ENCODE measurements around the gene GYPB.
"Not testable (repeated sequence)": the region's sequence is repeated elsewhere in the genome, so short reads cannot be mapped to it uniquely, and the experiment has no call there.

The GYPB gene

GRCh38 chr4:144008602-144009001, 10.6 kb downstream of the GYPB start:
- not testable (repeated sequence) for DNase-seq

- not testable (repeated sequence) for DNase-seq
These were observed 11.2 kb downstream of the GYPB start for GRCh38 chr4:144007960-144008359.

DNA sequence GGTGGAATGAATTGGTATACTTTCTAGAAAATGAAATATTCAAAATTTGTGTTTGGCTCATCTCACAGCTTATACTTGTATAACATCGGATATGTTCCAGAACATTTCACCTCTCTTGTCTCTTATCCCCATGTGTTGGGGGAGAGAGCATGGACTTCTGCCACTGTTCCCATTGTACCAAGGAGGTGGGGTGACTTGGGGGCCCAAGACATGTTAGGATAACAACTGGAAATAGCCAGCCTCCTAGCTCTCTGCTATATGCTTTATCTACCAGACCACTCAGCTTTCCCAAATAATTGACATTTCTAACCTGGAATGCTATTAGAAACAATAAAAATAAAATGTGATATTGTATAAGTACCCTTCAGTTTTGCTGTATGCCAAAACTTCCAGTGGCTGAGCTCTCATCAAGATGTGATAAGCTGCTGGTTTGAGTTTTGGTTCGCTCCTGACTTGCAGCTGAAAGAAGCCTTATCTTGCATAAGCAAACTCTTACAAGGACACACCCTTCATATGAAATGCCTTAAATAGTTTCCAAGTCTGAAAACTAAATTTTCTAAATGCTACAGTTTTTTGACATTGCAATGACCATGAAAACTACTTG, 12.9 kb downstream of the GYPB start:
- DNase-seq: not testable (repeated sequence)

- not testable (repeated sequence) for DNase-seq
These were observed 13.6 kb downstream of the GYPB start for GRCh38 chr4:144005558-144005953.

GRCh38 chr4:144004868-144005557, 14.2 kb downstream of the GYPB start:
- not testable (repeated sequence) for DNase-seq

GRCh38 chr4:144003890-144004265, 15.3 kb downstream of the GYPB start:
- not testable (repeated sequence) for DNase-seq

DNA sequence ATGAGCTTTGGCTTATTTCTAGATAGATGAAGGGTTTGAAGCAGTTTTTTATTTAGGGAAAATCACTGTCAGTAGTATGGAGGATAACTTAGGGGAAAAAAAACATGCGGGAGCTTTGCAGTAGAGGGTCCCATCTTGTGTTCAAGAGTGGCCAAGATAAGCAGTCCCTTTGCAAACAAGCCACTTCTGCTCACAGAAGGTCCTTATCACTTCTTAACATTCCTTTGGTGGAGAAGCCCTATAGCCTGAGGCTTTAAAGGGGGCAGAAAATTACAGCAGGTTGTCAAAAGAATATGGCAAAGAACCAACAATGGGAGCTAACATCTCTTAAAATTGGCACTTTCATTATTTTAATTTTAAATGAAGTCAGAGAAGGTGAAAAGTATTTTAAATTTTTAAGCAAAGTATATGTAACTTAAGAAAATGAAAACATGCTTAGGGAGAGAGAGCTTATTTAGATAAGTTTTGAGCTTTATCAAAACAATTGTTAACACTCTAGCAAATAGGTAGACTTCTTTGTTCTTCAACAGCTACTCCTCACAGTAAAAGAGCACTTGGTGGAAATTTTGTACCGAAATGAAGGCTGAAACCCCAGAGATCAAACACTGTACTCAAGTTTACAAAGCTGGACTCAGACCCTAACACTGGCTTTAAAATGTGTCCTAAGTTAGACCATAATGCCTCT, 15.8 kb downstream of the GYPB start:
- DNase-seq: not testable (repeated sequence)

DNA sequence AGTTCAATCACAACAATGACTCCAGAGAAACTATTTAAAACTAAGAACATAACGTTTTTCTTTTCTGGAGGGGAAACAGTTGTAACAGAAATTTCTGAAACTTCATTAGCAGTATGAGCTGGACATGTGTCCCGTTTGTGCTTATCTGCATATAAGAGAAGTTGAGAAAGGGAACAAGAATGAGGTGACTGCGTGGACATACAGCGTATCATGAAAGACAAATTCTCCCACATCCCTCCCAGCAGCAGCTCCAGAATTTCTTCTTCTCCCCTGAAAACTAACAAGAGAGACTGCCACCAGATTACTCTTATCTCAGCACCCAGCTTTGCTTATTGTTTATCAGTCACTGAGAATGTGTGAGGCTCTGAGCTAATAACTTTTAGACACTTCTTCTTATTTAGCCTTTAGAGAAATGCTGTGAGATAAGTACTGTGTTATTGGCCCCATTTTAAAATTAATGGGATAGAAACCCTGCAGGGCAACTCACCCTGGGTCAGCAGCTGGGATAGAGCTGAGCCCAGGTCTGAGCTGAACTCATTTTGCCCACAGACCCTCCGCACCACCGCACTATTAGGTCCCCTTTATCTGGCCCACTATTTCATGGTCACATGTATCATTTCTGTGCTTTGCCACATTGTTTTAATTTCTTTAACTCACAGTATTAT, 18.7 kb downstream of the GYPB start:
- not testable (repeated sequence) for DNase-seq

GRCh38 chr4:143996193-143996592, 23.0 kb downstream of the GYPB start:
- not testable (repeated sequence) for DNase-seq

- DNase-seq: not testable (repeated sequence)
These were observed 27.4 kb downstream of the GYPB start for GRCh38 chr4:143991761-143992160.

DNA sequence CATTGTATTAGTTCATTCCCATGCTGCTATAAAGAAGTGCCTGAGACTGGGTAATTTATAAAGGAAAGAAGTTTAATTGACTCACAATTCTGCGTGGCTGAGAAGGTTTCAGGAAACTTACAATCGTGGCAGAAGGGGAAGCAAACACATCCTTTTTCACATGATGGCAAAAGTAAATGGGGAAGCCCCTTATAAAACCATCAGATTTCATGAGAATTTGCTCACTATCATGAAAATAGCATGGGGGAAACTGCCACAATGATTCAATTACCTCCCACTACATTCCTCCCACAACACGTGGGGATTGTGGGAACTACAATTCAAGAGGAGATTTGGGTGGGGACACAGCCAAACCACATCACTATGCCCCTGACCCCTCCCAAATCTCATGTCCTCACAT, 28.5 kb downstream of the GYPB start:
- DNase-seq: not testable (repeated sequence)

GRCh38 chr4:143986180-143986579, 33.0 kb downstream of the GYPB start:
- no peak for DNase-seq

DNA sequence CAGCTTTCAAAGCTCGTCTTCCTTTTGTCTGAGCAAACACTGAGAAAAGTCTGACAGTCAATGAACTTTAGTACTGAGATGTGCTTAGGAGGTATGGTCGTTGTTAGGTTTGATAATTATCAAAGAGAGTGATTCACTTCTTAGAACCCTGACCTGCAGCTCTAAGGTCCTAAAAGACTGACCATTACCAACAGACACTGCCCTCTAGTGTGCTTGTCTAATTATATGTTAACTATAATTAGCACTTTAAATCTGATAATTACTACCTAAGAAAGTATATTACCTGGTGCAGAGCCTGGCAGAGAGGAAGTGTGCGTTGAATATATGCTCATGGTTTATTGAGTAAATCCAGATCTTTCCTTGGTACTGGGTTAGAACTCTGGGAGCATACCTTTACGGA, 38.4 kb downstream of the GYPB start:
- not testable (repeated sequence) for DNase-seq

DNA sequence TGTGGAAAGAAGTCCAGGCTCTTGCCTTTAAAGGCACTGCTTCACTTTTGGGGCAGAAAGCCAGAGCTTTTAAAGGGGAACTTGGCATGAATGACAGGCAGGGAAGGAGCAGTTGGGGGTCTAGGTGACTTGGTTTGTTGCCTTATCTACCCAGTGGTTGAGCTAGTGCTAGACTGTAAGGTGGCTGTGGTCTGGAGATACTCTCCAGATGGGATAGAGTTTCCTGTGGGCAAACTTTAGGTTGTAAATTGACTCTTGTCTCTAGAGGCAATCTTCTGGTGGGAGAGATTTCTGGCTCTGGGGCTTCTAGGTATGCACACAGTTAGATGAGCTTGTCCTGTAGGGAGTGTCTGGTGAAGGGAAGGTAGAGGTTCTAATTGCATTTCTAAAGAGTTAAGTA, 43.7 kb downstream of the GYPB start:
- not testable (repeated sequence) for DNase-seq

DNA sequence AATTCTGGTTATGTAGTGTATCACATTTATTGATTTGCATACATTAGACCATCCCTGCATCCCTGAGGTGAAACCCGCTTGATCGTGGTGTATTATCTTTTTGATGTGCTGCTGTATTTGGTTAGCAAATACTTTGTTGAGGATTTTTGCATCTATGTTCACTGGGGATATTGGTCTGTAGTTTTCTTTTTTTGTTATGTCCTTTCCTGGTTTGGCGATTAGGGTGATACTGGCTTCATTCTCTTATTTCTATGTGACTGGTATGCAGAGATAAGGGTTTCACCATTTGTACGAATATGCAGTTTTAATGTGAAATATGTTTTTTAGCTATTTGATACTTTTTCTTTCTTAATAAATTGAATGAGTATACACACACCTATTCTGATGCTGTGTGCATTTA, 45.2 kb downstream of the GYPB start:
- DNase-seq: not testable (repeated sequence)

DNA sequence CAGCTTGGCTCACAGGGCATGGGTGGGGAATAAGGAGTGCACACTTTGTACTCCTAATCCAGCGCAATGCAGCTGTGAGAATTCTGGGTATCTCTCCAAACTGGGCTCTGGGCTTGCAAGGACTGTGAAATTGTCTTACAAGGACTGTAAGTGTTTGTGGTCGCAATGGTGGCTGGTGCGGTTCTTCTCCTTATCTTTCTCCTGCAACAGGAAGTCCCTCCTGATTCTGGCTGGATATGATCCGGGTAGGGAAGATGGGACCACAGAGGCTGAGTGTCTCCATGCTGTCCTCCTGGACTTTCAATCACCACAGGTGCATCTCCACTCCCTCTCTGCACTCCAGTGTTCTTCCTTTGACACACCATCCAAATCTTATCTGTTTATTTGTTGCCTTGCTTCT, 58.1 kb downstream of the GYPB start:
- no peak for DNase-seq

DNA sequence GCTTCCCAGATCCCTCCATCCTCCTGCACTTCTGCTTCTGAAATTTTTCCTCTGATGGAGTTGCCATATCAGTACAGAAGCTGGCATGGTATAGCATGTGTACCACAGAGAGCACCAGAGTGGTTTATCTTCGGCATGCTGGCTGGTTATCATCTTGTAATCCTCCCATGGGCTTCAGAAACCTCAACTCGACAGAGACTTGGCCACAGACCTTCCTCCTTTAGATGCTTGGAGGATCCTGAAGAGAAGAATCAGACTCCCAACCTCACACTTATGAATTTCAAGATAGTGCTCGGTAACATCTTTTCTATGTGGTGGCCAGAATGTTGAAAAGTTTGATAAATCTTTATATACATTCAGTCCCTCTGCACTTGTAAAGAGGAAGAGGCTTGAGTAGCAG, 63.9 kb downstream of the GYPB start:
- not testable (repeated sequence) for DNase-seq

DNA sequence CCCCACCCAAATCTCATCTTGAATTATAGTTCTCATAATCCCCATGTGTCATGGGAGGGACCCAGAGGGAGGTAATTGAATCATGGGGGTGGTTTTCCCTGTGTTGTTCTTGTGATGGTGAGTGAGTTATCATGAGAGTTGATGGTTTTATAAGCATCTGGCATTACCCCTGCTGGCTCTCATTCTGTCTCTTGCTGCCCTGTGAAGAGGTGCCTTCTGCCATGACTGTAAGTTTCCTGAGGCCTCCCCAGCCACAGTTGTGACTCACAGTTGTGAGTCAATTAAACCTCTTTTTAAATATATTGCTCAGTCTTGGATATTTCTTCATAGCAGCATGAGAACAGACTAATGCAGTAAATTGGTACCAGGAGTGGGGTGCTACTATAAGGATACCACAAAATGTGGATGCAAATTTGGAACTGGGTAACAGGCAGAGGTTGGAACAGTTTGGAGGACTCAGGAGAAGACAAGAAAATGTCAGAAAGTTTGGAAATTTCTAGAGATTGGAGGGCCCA, 67.7 kb downstream of the GYPB start:
- not testable (repeated sequence) for DNase-seq

DNA sequence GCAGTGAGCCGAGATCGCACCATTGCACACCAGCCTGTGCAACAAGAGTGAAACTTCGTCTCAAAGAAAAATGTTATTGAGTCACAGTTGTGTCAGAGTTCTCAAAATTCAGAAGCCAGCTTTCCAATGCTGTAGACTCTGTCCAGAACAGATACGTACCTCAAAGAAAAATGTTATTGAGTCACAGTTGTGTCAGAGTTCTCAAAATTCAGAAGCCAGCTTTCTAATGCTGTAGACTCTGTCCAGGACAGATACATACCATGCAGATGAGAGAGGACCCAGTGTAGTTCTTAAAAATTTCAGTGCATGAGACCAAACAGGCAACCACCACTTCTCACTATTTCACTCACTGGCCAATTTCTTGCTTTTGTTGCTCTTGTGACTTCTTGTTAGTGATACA, 68.2 kb downstream of the GYPB start:
- DNase-seq: not testable (repeated sequence)

DNA sequence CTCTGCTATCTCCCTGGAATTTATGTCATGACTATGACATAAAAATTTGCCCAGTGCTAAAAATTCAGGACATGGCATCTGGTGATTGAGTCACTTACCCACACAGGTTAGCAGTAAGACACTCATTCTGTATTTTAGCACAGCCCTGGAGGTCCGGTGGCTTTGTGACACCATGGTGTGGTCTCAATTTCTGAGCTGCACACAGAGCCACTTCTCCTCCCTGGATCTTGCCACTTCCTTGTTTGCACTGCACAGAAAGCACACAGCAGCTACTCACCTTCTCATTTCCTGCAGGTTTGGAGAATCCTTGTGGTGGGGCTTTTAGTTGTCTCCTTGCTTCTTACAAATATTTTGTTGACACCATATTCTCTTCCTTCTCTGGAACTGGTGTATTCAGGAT, 69.0 kb downstream of the GYPB start:
- DNase-seq: not testable (repeated sequence)

- DNase-seq: not testable (repeated sequence)
These were observed 71.7 kb downstream of the GYPB start for GRCh38 chr4:143947493-143947892.

All from NCI-H2171 (cell line).